Spleen (tissue), 11 donors: ENCODE results near the gene ALG11. TPM values are rescaled to one million over a fixed set of nuclear protein-coding genes. Genes with fewer than 3 reads are reported as not detected.

Source experiments
- DNase-seq: peaks from one replicate; pipeline ENCODE4 v3.0.0-alpha.2; 2020
- H3K27ac ChIP-seq, 8 donors: fragments of 200-600 bp; sonication (generic) in 7 of 8; 1 replicate in 4 of 8; 2 replicates in 4 of 8; pipeline versions ENCODE4 v1.5.0 to v1.8.0; 2016 to 2021; ENCODE audit warnings: inconsistent platforms in 4 of 8, mild to moderate bottlenecking in 4 of 8, moderate library complexity in 1 of 8
- H3K27me3 ChIP-seq, 7 donors: fragments of 200-600 bp; sonication (generic) in 6 of 7; replicated peaks in 1 of 7; 1 replicate in 4 of 7; 2 replicates in 3 of 7; pipeline versions ENCODE4 v1.5.0 to v1.8.0; 2016 to 2021; ENCODE audit warnings: inconsistent platforms in 3 of 7, mild to moderate bottlenecking in 1 of 7
- H3K36me3 ChIP-seq, 6 donors: fragments of 200-600 bp; sonication (generic) in 5 of 6; 1 replicate in 4 of 6; 2 replicates in 2 of 6; pipeline versions ENCODE4 v1.5.0 to v1.8.0; 2016 to 2021; ENCODE audit warnings: inconsistent platforms in 2 of 6
- H3K4me1 ChIP-seq, 6 donors: fragments of 200-600 bp; sonication (generic) in 5 of 6; 1 replicate in 3 of 6; 2 replicates in 3 of 6; pipeline versions ENCODE4 v1.5.0 to v1.8.0; 2016 to 2021; ENCODE audit warnings: inconsistent platforms in 3 of 6
- H3K4me3 ChIP-seq, 8 donors: fragments of 200-600 bp; sonication (generic) in 7 of 8; 1 replicate in 4 of 8; 2 replicates in 4 of 8; pipeline versions ENCODE4 v1.5.0 to v1.8.0; 2016 to 2021; ENCODE audit warnings: inconsistent platforms in 4 of 8, mild to moderate bottlenecking in 4 of 8, moderate library complexity in 2 of 8
- H3K9me3 ChIP-seq, 8 donors: fragments of 200-600 bp; sonication (generic) in 7 of 8; 1 replicate in 4 of 8; 2 replicates in 4 of 8; pipeline versions ENCODE4 v1.5.0 to v1.8.0; 2016 to 2021; ENCODE audit warnings: inconsistent platforms in 4 of 8
- POLR2A ChIP-seq, 3 donors: fragments of 450-650 bp; IDR thresholded peaks; one replicate each; pipeline ENCODE4 v1.5.1; 2017; ENCODE audit warnings: antibody characterized with exemption in 3 of 3, mild to moderate bottlenecking in 1 of 3
- POLR2AphosphoS5 ChIP-seq, 3 donors: sonication (generic); formaldehyde crosslinking; IDR thresholded peaks; one replicate each; pipeline ENCODE4 v1.5.1; 2017; ENCODE audit warnings: antibody characterized with exemption in 3 of 3
- WGBS, 5 donors: extraction: QIAGEN DNeasy Blood & Tissue Kit in 3 of 5; methylation state at CpG; one replicate each; pipeline versions ENCODE4 v1.1.5 to v1.1.7; 2013 to 2018; 5-methylcytosine and 5-hydroxymethylcytosine counted together
- intact Hi-C: fragments of 100-400 bp; cut with DNase I; formaldehyde crosslinking; loops from one replicate; pipeline ENCODE4 v1.15.0; 2023; ENCODE audit warnings: low total_unique reads
- polyA plus RNA-seq, 3 donors: library from polyadenylated mRNA; stranded (reverse); fragments of 200-250 nt; gene quantifications; one replicate each; pipeline ENCODE4 v1.2.1, GENCODE V29; 2013
- total RNA-seq, 7 donors: library from RNA; depleted of rRNA in 3 of 7; stranded (reverse); fragments of >200 nt in 3 of 7; fragmentation: NEBNext Ultra II Directional in 4 of 7; extraction: Animal tissue kit (Norgen Biotek cat#: 25700) in 4 of 7; gene quantifications; one replicate each; pipeline versions ENCODE4 v1.1.0 to v1.2.1, GENCODE V29; 2016 to 2021
- TF ChIP-seq, protein P1 (sequence below), 11 experiments: fragments of 200-600 bp in 7 of 11; fragments of 450-650 bp in 4 of 11; sonication (generic) in 4 of 11; IDR thresholded peaks in 8 of 11; conservative IDR thresholded peaks in 3 of 11; 1 replicate in 7 of 11; 2 replicates in 4 of 11; pipeline versions ENCODE4 v1.4.0 to v1.8.0; 2016 to 2021; ENCODE audit warnings: antibody characterized with exemption in 11 of 11, inconsistent platforms in 4 of 11, mild to moderate bottlenecking in 1 of 11
- donor health status: healthy with polysubstance abuse.
- donor health status: DM: no; HTN: no; CAD: no; lungs with moderate emphysema.
- donor health status: DM: no; HTN: no; CAD: no.
- donor health status: Bipolar disorder and iron deficiency.
- donor health status: healthy.
- donor health status: DM: no; HTN: no; CAD: no.
- donor health status: DM: yes; HTN: yes; CAD: no.

ALG11 gene
- total and polyA plus RNA-seq, 10 donors: 3.0 to 32.2 (median 27.6) TPM

DNA sequence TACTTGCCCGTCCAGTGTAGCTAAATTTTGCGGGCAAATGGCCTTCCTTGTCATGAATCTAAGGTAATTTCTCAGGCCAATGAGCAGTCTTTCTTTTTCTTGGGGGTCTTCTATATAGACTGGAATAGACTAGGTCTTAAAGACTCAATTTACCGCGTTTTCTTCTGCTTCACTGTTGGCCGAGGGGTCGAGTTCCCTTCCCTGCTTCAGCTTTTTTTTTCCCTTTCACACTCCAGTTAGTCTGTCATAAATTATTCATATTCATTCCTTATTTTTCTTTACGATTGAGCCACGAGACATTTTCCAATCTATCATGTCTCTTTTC lies 276 bp downstream of the ALG11 start:
- intact Hi-C loops: loop anchor here (10.0 kb wide), 2 partner anchors 182 to 442 kb away; partner anchors contain the start of genes CKAP2 and VPS36
- Histone ChIP-seq H3K9me3 (no peaks in the 10 kb centered on the region), H3K27me3 (peaks cover 0 to 33% (median 8%) of the 10 kb centered on the region in 7 donors), H3K4me1 (peaks cover 17 to 49% (median 34%) of the 10 kb centered on the region in 6 donors), H3K4me3 (peak overlapping the region; percentile 82 to 100 (median 98)), H3K36me3 (peaks cover 0 to 25% (median 6%) of the 10 kb centered on the region in 6 donors), H3K27ac (peak overlapping the region in 6 of 8 donors; percentile 65 to 83 (median 76))
- 0 to 1% (median 0%) methylated on average over 8 of the region's 8 CpGs for WGBS, 5 donors
- DNase-seq: no peak
- TF ChIP-seq POLR2A (IDR thresholded peaks at IDR 0.05): no peak
- TF ChIP-seq, protein P1, sequence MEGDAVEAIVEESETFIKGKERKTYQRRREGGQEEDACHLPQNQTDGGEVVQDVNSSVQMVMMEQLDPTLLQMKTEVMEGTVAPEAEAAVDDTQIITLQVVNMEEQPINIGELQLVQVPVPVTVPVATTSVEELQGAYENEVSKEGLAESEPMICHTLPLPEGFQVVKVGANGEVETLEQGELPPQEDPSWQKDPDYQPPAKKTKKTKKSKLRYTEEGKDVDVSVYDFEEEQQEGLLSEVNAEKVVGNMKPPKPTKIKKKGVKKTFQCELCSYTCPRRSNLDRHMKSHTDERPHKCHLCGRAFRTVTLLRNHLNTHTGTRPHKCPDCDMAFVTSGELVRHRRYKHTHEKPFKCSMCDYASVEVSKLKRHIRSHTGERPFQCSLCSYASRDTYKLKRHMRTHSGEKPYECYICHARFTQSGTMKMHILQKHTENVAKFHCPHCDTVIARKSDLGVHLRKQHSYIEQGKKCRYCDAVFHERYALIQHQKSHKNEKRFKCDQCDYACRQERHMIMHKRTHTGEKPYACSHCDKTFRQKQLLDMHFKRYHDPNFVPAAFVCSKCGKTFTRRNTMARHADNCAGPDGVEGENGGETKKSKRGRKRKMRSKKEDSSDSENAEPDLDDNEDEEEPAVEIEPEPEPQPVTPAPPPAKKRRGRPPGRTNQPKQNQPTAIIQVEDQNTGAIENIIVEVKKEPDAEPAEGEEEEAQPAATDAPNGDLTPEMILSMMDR (IDR thresholded peaks at IDR 0.05 in 8 of 11, conservative IDR thresholded peaks at IDR 0.05 in 3 of 11): no peak
- TF ChIP-seq POLR2AphosphoS5 (IDR thresholded peaks at IDR 0.05): no peak

- Histone ChIP-seq H3K36me3 (peaks cover 0 to 58% (median 21%) of the 10 kb centered on the region in 6 donors), H3K4me3 (no peak overlapping the region)
These were observed 4.1 kb downstream of the ALG11 start for GRCh38 chr13:52016296-52016695.

DNA sequence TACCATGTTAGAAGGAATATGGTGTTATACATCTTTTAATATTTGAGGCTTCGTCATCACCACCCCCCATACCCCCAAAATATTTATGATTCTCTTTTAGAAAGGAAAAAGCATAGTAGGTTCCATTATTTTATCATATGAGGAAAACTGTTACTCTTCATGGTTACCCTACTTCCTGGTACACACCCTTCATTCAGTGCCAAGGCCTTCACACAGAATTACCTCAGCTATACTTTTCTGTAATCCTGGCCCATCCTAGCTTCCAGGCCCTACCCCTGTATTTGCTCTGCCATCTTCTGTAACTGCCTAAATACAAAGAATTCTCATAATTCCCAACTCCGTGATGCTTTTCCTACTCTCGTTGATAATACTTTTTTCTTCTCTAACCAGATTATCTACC lies 8.0 kb downstream of the ALG11 start:
- no peaks in the 10 kb centered on the region for H3K9me3 ChIP-seq
- peaks cover 0 to 7% (median 3%) of the 10 kb centered on the region in 6 donors for H3K4me1 ChIP-seq
- no peaks in the 10 kb centered on the region for H3K27me3 ChIP-seq
- no peak overlapping the region for H3K4me3 ChIP-seq
- no peak for DNase-seq
- H3K36me3 ChIP-seq: peaks cover 0 to 95% (median 40%) of the 10 kb centered on the region in 6 donors
- TF ChIP-seq POLR2A (IDR thresholded peaks at IDR 0.05) (no peak), POLR2AphosphoS5 (IDR thresholded peaks at IDR 0.05) (no peak)
- TF ChIP-seq, protein P1 (IDR thresholded peaks at IDR 0.05 in 8 of 11, conservative IDR thresholded peaks at IDR 0.05 in 3 of 11): no peak
- no peak overlapping the region for H3K27ac ChIP-seq
- WGBS, 5 donors: 94 to 98% (median 95%) methylated on average over 3 of the region's 3 CpGs
- intact Hi-C loops: no loop called here

More at GRCh38 chr13:52016296-52016695, 4.1 kb downstream of the ALG11 start:
- Histone ChIP-seq H3K4me1 (peaks cover 14 to 37% (median 27%) of the 10 kb centered on the region in 6 donors), H3K9me3 (no peaks in the 10 kb centered on the region), H3K27me3 (peaks cover 0 to 6% (median 0%) of the 10 kb centered on the region in 7 donors), H3K27ac (no peak overlapping the region)
- intact Hi-C loops: loop anchor here (10.0 kb wide), 2 partner anchors 179 to 439 kb away; partner anchors contain the start of genes CKAP2 and VPS36
- 87 to 99% (median 93%) methylated on average over 2 to 3 of the region's 3 CpGs for WGBS, 5 donors
- no peak for DNase-seq
- TF ChIP-seq POLR2AphosphoS5 (IDR thresholded peaks at IDR 0.05) (no peak), POLR2A (IDR thresholded peaks at IDR 0.05) (no peak)
- TF ChIP-seq, protein P1 (IDR thresholded peaks at IDR 0.05 in 8 of 11, conservative IDR thresholded peaks at IDR 0.05 in 3 of 11): no peak

DNA sequence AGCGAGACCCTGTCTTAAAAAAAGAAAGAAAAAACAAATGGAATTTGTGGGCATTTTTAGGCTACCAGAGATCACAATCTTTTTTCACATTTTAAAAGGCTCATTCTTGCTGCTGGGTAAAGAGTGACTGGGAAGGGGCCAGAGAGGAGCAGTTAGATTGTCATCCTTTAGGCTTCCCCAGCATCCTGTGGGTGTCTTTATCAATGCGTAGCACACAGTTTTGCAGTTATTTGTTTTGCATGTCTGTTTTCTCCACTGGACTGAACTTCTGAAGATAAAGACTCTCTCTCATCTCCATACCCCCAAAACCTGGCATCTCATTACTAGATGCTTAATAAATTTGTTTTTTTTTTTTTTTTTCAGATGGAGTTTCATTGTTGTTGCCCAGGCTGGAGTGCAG lies 10.2 kb downstream of the ALG11 start:
- intact Hi-C loops: no loop called here
- Histone ChIP-seq H3K27ac (no peak overlapping the region), H3K27me3 (no peaks in the 10 kb centered on the region), H3K36me3 (peaks cover 0 to 100% (median 39%) of the 10 kb centered on the region in 6 donors), H3K9me3 (no peaks in the 10 kb centered on the region), H3K4me3 (no peak overlapping the region), H3K4me1 (peaks cover 0 to 7% (median 1%) of the 10 kb centered on the region in 6 donors)
- no peak for DNase-seq
- TF ChIP-seq, protein P1 (IDR thresholded peaks at IDR 0.05 in 8 of 11, conservative IDR thresholded peaks at IDR 0.05 in 3 of 11): no peak
- TF ChIP-seq POLR2AphosphoS5 (IDR thresholded peaks at IDR 0.05) (no peak), POLR2A (IDR thresholded peaks at IDR 0.05) (no peak)
- 96 to 100% (median 97%) methylated on average over 2 of the region's 2 CpGs for WGBS, 5 donors
